Activated CD8-positive, alpha-beta memory T cell treated with anti-CD3 and anti-CD28 coated beads, Interleukin-2, amount 10 ng/mL, durations not matched to agents 7 days and 5 days (primary cell): Measurements from ENCODE around the gene RARRES1. TPM values are rescaled to one million over a fixed set of nuclear protein-coding genes. Genes with fewer than 3 reads are reported as not detected.

Experiments used
- ATAC-seq: fragments of 150-1000 bp; cut with Tn5 transposase; one replicate; pipeline ENCODE4 v1.10.0; 2021; ENCODE audit warnings: moderate library complexity
- CTCF ChIA-PET: fragments of 350-600 bp; sonication (Branson Sonifier 250); formaldehyde crosslinking; loops from one replicate; lab custom pipeline; 2021; ENCODE audit warnings: antibody characterized with exemption; lab: Charles Lee
- DNase-seq: peaks from one replicate; pipeline ENCODE4 v3.0.0-alpha.2; 2020
- H3K27ac Mint-ChIP-seq: one replicate; pipeline ENCODE4 v1.8.0; 2021; ENCODE audit warnings: mild to moderate bottlenecking, mixed read lengths
- H3K27me3 Mint-ChIP-seq: one replicate; pipeline ENCODE4 v1.8.0; 2021; ENCODE audit warnings: mixed read lengths
- H3K36me3 Mint-ChIP-seq: one replicate; pipeline ENCODE4 v1.8.0; 2021; ENCODE audit warnings: mild to moderate bottlenecking, mixed read lengths
- H3K4me1 Mint-ChIP-seq: one replicate; pipeline ENCODE4 v1.8.0; 2021; ENCODE audit warnings: mixed read lengths
- H3K4me3 Mint-ChIP-seq: one replicate; pipeline ENCODE4 v1.8.0; 2021; ENCODE audit warnings: mild to moderate bottlenecking, moderate library complexity, mixed read lengths
- H3K9me3 Mint-ChIP-seq: one replicate; pipeline ENCODE4 v1.8.0; 2022; ENCODE audit warnings: low read depth, mixed read lengths
- total RNA-seq, 2 experiments: library from RNA; stranded (reverse); gene quantifications; one replicate each; pipeline ENCODE4 v1.2.3, GENCODE V29; 2021

The RARRES1 gene
- total RNA-seq, 2 experiments from 2014 or later: not detected

- no peak overlapping the region for H3K27ac Mint-ChIP-seq
- CTCF ChIA-PET: interaction anchor here (1.6 kb wide), 1 partner anchor 11 kb away, joined by 4 read pairs; no protein-coding TSS in a partner anchor
- peaks cover 3% of the 10 kb centered on the region for H3K9me3 Mint-ChIP-seq
- no peak for ATAC-seq
- DNase-seq: no peak
- H3K4me3 Mint-ChIP-seq: no peak overlapping the region
- H3K36me3 Mint-ChIP-seq: peaks cover 2% of the 10 kb centered on the region
- no peaks in the 10 kb centered on the region for H3K27me3 Mint-ChIP-seq
- H3K4me1 Mint-ChIP-seq: peaks cover 11% of the 10 kb centered on the region
Observed at GRCh38 chr3:158737976-158738615, 5.8 kb upstream of the RARRES1 start.

- Mint-ChIP-seq H3K9me3 (peaks cover 3% of the 10 kb centered on the region), H3K27ac (no peak overlapping the region), H3K4me1 (peaks cover 7% of the 10 kb centered on the region), H3K4me3 (no peak overlapping the region), H3K36me3 (peaks cover 2% of the 10 kb centered on the region), H3K27me3 (no peaks in the 10 kb centered on the region)
- CTCF ChIA-PET: interaction anchor here (1.6 kb wide), 1 partner anchor 10 kb away, joined by 4 read pairs; no protein-coding TSS in a partner anchor
- DNase-seq (no peak), ATAC-seq (no peak)
Observed at GRCh38 chr3:158737410-158737809, 5.2 kb upstream of the RARRES1 start.

- CTCF ChIA-PET: interaction anchor here (0.6 to 1.1 kb wide), 3 partner anchors 8 to 56 kb away, joined by 3 to 4 read pairs (median 3); no protein-coding TSS in a partner anchor
- Mint-ChIP-seq H3K36me3 (peaks cover 2% of the 10 kb centered on the region), H3K4me3 (no peak overlapping the region), H3K4me1 (peaks cover 5% of the 10 kb centered on the region), H3K27ac (no peak overlapping the region), H3K27me3 (peaks cover 2% of the 10 kb centered on the region), H3K9me3 (peaks cover 3% of the 10 kb centered on the region)
- no peak for DNase-seq
- ATAC-seq: no peak
Observed at GRCh38 chr3:158735296-158736033, 3.2 kb upstream of the RARRES1 start.

GRCh38 chr3:158733656-158734055 lies 1.4 kb upstream of the RARRES1 start:
- DNase-seq (no peak), ATAC-seq (no peak)
- CTCF ChIA-PET: no interaction called here
- no peak overlapping the region for H3K4me3 Mint-ChIP-seq
- H3K9me3 Mint-ChIP-seq: peaks cover 3% of the 10 kb centered on the region
- peaks cover 5% of the 10 kb centered on the region for H3K4me1 Mint-ChIP-seq
- peaks cover 2% of the 10 kb centered on the region for H3K27me3 Mint-ChIP-seq
- no peak overlapping the region for H3K27ac Mint-ChIP-seq
- H3K36me3 Mint-ChIP-seq: peaks cover 2% of the 10 kb centered on the region

GRCh38 chr3:158732856-158733200 lies 571 bp upstream of the RARRES1 start:
- no peak overlapping the region for H3K4me3 Mint-ChIP-seq
- ATAC-seq (no peak), DNase-seq (no peak)
- CTCF ChIA-PET: no interaction called here
- H3K27ac Mint-ChIP-seq: no peak overlapping the region
- H3K9me3 Mint-ChIP-seq: peaks cover 3% of the 10 kb centered on the region
- peaks cover 2% of the 10 kb centered on the region for H3K36me3 Mint-ChIP-seq
- peaks cover 9% of the 10 kb centered on the region for H3K4me1 Mint-ChIP-seq
- H3K27me3 Mint-ChIP-seq: peaks cover 2% of the 10 kb centered on the region

GRCh38 chr3:158731486-158731885 lies 771 bp downstream of the RARRES1 start:
- CTCF ChIA-PET: interaction anchor here (6.7 kb wide), 1 partner anchor 59 kb away, joined by 101 read pairs; no protein-coding TSS in a partner anchor
- no peak for DNase-seq
- H3K4me1 Mint-ChIP-seq: peaks cover 14% of the 10 kb centered on the region

GRCh38 chr3:158728851-158729250 lies 3.4 kb downstream of the RARRES1 start:
- ATAC-seq (no peak), DNase-seq (no peak)
- Mint-ChIP-seq H3K27me3 (peaks cover 2% of the 10 kb centered on the region), H3K36me3 (no peaks in the 10 kb centered on the region), H3K27ac (no peak overlapping the region), H3K4me1 (peaks cover 14% of the 10 kb centered on the region), H3K9me3 (no peaks in the 10 kb centered on the region), H3K4me3 (no peak overlapping the region)
- CTCF ChIA-PET: interaction anchor here (0.7 to 6.7 kb wide), 8 partner anchors 10 to 258 kb away, joined by 3 to 101 read pairs (median 4); partner anchors contain the start of gene MFSD1

More at GRCh38 chr3:158731486-158731885, 771 bp downstream of the RARRES1 start:
- H3K4me3 Mint-ChIP-seq: peak overlapping the region; percentile 40
- ATAC-seq: no peak
- peaks cover 2% of the 10 kb centered on the region for H3K27me3 Mint-ChIP-seq
- H3K36me3 Mint-ChIP-seq: peaks cover 2% of the 10 kb centered on the region
- no peak overlapping the region for H3K27ac Mint-ChIP-seq
- peaks cover 3% of the 10 kb centered on the region for H3K9me3 Mint-ChIP-seq

- CTCF ChIA-PET: interaction anchor here (0.6 to 6.7 kb wide), 28 partner anchors 9 to 532 kb away, joined by 3 to 101 read pairs (median 4); partner anchors contain the start of gene MFSD1
- peaks cover 16% of the 10 kb centered on the region for H3K4me1 Mint-ChIP-seq
- no peaks in the 10 kb centered on the region for H3K36me3 Mint-ChIP-seq
- H3K27ac Mint-ChIP-seq: no peak overlapping the region
- no peak for ATAC-seq
- H3K27me3 Mint-ChIP-seq: peaks cover 2% of the 10 kb centered on the region
- no peak for DNase-seq
- no peaks in the 10 kb centered on the region for H3K9me3 Mint-ChIP-seq
- no peak overlapping the region for H3K4me3 Mint-ChIP-seq
Observed at GRCh38 chr3:158728061-158728377, 4.2 kb downstream of the RARRES1 start.

GRCh38 chr3:158727206-158728060 lies 4.8 kb downstream of the RARRES1 start:
- H3K27me3 Mint-ChIP-seq: peaks cover 2% of the 10 kb centered on the region
- CTCF ChIA-PET: interaction anchor here (0.6 to 6.7 kb wide), 30 partner anchors 8 to 533 kb away, joined by 3 to 101 read pairs (median 4); partner anchors contain the start of genes GFM1 and MFSD1
- peaks cover 20% of the 10 kb centered on the region for H3K4me1 Mint-ChIP-seq
- peak; percentile 62 for ATAC-seq
- no peak overlapping the region for H3K27ac Mint-ChIP-seq
- H3K36me3 Mint-ChIP-seq: no peaks in the 10 kb centered on the region
- no peak overlapping the region for H3K4me3 Mint-ChIP-seq
- H3K9me3 Mint-ChIP-seq: no peaks in the 10 kb centered on the region
- peak; percentile 65 for DNase-seq

GRCh38 chr3:158725348-158726011 lies 6.8 kb downstream of the RARRES1 start:
- Mint-ChIP-seq H3K4me1 (peaks cover 18% of the 10 kb centered on the region), H3K4me3 (no peak overlapping the region), H3K27me3 (no peaks in the 10 kb centered on the region), H3K36me3 (peaks cover 8% of the 10 kb centered on the region), H3K27ac (no peak overlapping the region), H3K9me3 (no peaks in the 10 kb centered on the region)
- no peak for ATAC-seq
- no peak for DNase-seq
- CTCF ChIA-PET: interaction anchor here (2.8 to 6.7 kb wide), 4 partner anchors 16 to 76 kb away, joined by 15 to 101 read pairs (median 24); partner anchors contain the start of gene MFSD1

GRCh38 chr3:158723991-158724390 lies 8.3 kb downstream of the RARRES1 start:
- H3K4me3 Mint-ChIP-seq: no peak overlapping the region

GRCh38 chr3:158722108-158722507 lies 10.1 kb downstream of the RARRES1 start:
- no peak overlapping the region for H3K4me3 Mint-ChIP-seq
- H3K36me3 Mint-ChIP-seq: peaks cover 10% of the 10 kb centered on the region
- no peaks in the 10 kb centered on the region for H3K27me3 Mint-ChIP-seq
- H3K4me1 Mint-ChIP-seq: peaks cover 9% of the 10 kb centered on the region
- H3K27ac Mint-ChIP-seq: no peak overlapping the region
- DNase-seq (no peak), ATAC-seq (no peak)
- no peaks in the 10 kb centered on the region for H3K9me3 Mint-ChIP-seq
- CTCF ChIA-PET: interaction anchor here (1.1 to 1.3 kb wide), 2 partner anchors 9 to 68 kb away, joined by 3 to 5 read pairs; no protein-coding TSS in a partner anchor

More at GRCh38 chr3:158723991-158724390, 8.3 kb downstream of the RARRES1 start:
- no peak overlapping the region for H3K27ac Mint-ChIP-seq
- H3K9me3 Mint-ChIP-seq: no peaks in the 10 kb centered on the region
- CTCF ChIA-PET: interaction anchor here (1.1 kb wide), 1 partner anchor 65 kb away, joined by 4 read pairs; no protein-coding TSS in a partner anchor
- DNase-seq (no peak), ATAC-seq (no peak)
- H3K27me3 Mint-ChIP-seq: no peaks in the 10 kb centered on the region
- peaks cover 10% of the 10 kb centered on the region for H3K36me3 Mint-ChIP-seq
- peaks cover 18% of the 10 kb centered on the region for H3K4me1 Mint-ChIP-seq
